Activated B cell treated with CpG ODN at 0.5 μM for 24 hours (primary cell): Measurements from ENCODE around the gene SIGLEC11. TPM values are rescaled to one million over a fixed set of nuclear protein-coding genes. Genes with fewer than 3 reads are reported as not detected.

ENCODE experiments used
- ATAC-seq: fragments of 200-7000 bp; cut with Tn5 transposase; one replicate; pipeline ENCODE4 v1.10.0; 2021; ENCODE audit warnings: low read depth, mild to moderate bottlenecking, moderate library complexity
- CTCF ChIA-PET: fragments of 350-600 bp; sonication (Branson Sonifier 250); formaldehyde crosslinking; loops from one replicate; lab custom pipeline; 2021; ENCODE audit warnings: antibody characterized with exemption; lab: Charles Lee
- POLR2A ChIA-PET: fragments of 350-600 bp; sonication (Branson Sonifier 250); formaldehyde crosslinking; loops from one replicate; lab custom pipeline; 2021; ENCODE audit warnings: antibody characterized with exemption; lab: Charles Lee
- DNase-seq: peaks from one replicate; pipeline ENCODE4 v3.0.0; 2022
- H3K27ac Mint-ChIP-seq: one replicate; pipeline ENCODE4 v1.8.0; 2020; ENCODE audit warnings: mixed read lengths
- H3K27me3 Mint-ChIP-seq: one replicate; pipeline ENCODE4 v1.8.0; 2021; ENCODE audit warnings: mixed read lengths
- H3K36me3 Mint-ChIP-seq: one replicate; pipeline ENCODE4 v1.8.0; 2021; ENCODE audit warnings: low read depth, mixed read lengths
- H3K4me1 Mint-ChIP-seq: one replicate; pipeline ENCODE4 v1.8.0; 2021; ENCODE audit warnings: mixed read lengths
- H3K4me3 Mint-ChIP-seq: one replicate; pipeline ENCODE4 v1.8.0; 2020; ENCODE audit warnings: mild to moderate bottlenecking, mixed read lengths
- H3K9me3 Mint-ChIP-seq: one replicate; pipeline ENCODE4 v1.8.0; 2020; ENCODE audit warnings: mixed read lengths
- CTCF ChIP-seq: fragments of 200-600 bp; IDR thresholded peaks from one replicate; pipeline ENCODE4 v1.8.0; 2022; ENCODE audit warnings: antibody characterized with exemption, mild to moderate bottlenecking
- intact Hi-C: fragments of 100-400 bp; cut with micrococcal nuclease; formaldehyde crosslinking; loops from one replicate; pipeline ENCODE4 v1.15.1; 2024
- total RNA-seq: library from RNA; stranded (reverse); gene quantifications from 2 replicates; pipeline ENCODE4 v1.2.3, GENCODE V29; 2022

The SIGLEC11 gene
- total RNA-seq, 1 donor from 2014 or later, result not detected

- H3K4me1 Mint-ChIP-seq, result peaks cover 2% of the 10 kb centered on the region
- DNase-seq, result peak; percentile 69
- peaks cover 3% of the 10 kb centered on the region for H3K9me3 Mint-ChIP-seq
- peak; percentile 86 for ATAC-seq
- H3K36me3 Mint-ChIP-seq, result peaks cover 71% of the 10 kb centered on the region
- no peaks in the 10 kb centered on the region for H3K27me3 Mint-ChIP-seq
- intact Hi-C loops, result loop anchor here (2.0 kb wide), 1 partner anchor 38 kb away; the partner anchor contains the start of gene VRK3
- H3K4me3 Mint-ChIP-seq, result no peak overlapping the region
- no peak overlapping the region for H3K27ac Mint-ChIP-seq
- ChIA-PET CTCF (no interaction called here), POLR2A (interaction anchor here (0.7 to 1.8 kb wide), 2 partner anchors 58 to 397 kb away, joined by 5 to 8 read pairs; partner anchors contain the start of genes ATF5 and NUP62)
- TF ChIP-seq CTCF, result no peak
Observed at GRCh38 chr19:49987159-49987698, 26.3 kb upstream of the SIGLEC11 start.

- Mint-ChIP-seq H3K9me3 (peaks cover 3% of the 10 kb centered on the region), H3K4me1 (peaks cover 2% of the 10 kb centered on the region), H3K4me3 (no peak overlapping the region), H3K27ac (no peak overlapping the region), H3K36me3 (peaks cover 72% of the 10 kb centered on the region), H3K27me3 (no peaks in the 10 kb centered on the region)
- intact Hi-C loops, result loop anchor here (2.0 kb wide), 1 partner anchor 38 kb away; the partner anchor contains the start of gene VRK3
- TF ChIP-seq CTCF, result no peak
- no peak for DNase-seq
- CTCF ChIA-PET, result no interaction called here
- no peak for ATAC-seq
- POLR2A ChIA-PET, result interaction anchor here (1.8 kb wide), 1 partner anchor 57 kb away, joined by 8 read pairs; the partner anchor contains the start of genes ATF5 and NUP62
Observed at GRCh38 chr19:49986354-49986753, 25.4 kb upstream of the SIGLEC11 start.

DNA sequence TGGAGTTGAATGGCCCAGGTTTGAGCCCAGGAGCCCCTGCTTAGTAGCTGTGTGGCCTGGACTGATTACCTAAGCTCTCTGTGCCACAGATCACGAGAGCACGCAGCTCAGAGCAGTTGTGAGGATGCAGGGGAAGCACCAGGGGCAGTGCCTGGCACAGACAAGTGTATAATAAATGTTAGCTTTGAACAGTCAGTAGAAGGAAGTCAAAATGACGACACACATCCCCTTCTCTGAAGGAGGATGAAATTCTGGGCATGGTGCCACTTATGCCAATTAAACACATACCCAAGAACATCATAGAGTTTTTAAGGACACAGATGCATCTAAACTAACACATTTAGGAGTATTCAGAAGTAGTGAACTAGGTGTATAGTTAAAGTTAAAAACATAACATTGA, 24.9 kb upstream of the SIGLEC11 start:
- no peak overlapping the region for H3K27ac Mint-ChIP-seq
- H3K36me3 Mint-ChIP-seq, result peaks cover 71% of the 10 kb centered on the region
- H3K4me3 Mint-ChIP-seq, result no peak overlapping the region
- ATAC-seq (no peak), DNase-seq (no peak)
- no peaks in the 10 kb centered on the region for H3K27me3 Mint-ChIP-seq
- POLR2A ChIA-PET, result no interaction called here
- TF ChIP-seq CTCF, result no peak
- peaks cover 2% of the 10 kb centered on the region for H3K4me1 Mint-ChIP-seq
- intact Hi-C loops, result loop anchor here (2.0 kb wide), 1 partner anchor 39 kb away; the partner anchor contains the start of gene VRK3
- CTCF ChIA-PET, result no interaction called here
- H3K9me3 Mint-ChIP-seq, result peaks cover 3% of the 10 kb centered on the region

DNA sequence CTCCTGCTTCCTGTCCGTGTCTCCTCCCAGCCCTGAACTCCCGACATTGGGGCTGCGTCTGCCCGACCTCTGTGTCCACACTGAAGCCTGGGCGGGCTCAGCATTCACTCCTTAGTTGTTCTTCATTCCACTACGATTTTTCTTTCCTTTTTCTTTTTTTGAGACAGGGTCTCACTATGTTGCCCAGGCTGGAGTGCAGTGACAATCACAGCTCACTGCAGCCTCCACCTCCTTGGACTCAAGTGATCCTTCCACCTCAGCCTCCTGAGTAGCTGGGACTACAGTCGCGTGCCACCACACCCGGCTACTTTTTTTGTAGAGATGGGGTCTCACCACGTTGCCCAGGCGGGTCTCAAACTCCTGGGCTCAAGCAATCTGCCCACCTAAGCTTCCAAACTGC, 23.5 kb upstream of the SIGLEC11 start:
- Mint-ChIP-seq H3K9me3 (peaks cover 3% of the 10 kb centered on the region), H3K36me3 (peaks cover 69% of the 10 kb centered on the region), H3K4me3 (no peak overlapping the region), H3K4me1 (peaks cover 2% of the 10 kb centered on the region), H3K27ac (peak overlapping the region; percentile 41), H3K27me3 (no peaks in the 10 kb centered on the region)
- ATAC-seq (no peak), DNase-seq (no peak)
- ChIA-PET CTCF (interaction anchor here (1.2 kb wide), 1 partner anchor 47 kb away, joined by 4 read pairs; no protein-coding TSS in a partner anchor), POLR2A (interaction anchor here (0.6 to 1.7 kb wide), 3 partner anchors 51 to 205 kb away, joined by 3 to 5 read pairs (median 3); no protein-coding TSS in a partner anchor)
- TF ChIP-seq CTCF, result no peak
- intact Hi-C loops, result no loop called here

- intact Hi-C loops, result loop anchor here (1.0 to 2.0 kb wide), 4 partner anchors 46 to 303 kb away; partner anchors contain the start of genes AKT1S1 and TBC1D17
- peaks cover 2% of the 10 kb centered on the region for H3K4me1 Mint-ChIP-seq
- POLR2A ChIA-PET, result interaction anchor here (1.7 kb wide), 1 partner anchor 66 kb away, joined by 3 read pairs; no protein-coding TSS in a partner anchor
- no peaks in the 10 kb centered on the region for H3K27me3 Mint-ChIP-seq
- CTCF ChIA-PET, result interaction anchor here (1.0 kb wide), 1 partner anchor 46 kb away, joined by 6 read pairs; no protein-coding TSS in a partner anchor
- ATAC-seq (peak; percentile 74), DNase-seq (peak; percentile 66)
- peak; percentile 63 for TF ChIP-seq CTCF
- H3K9me3 Mint-ChIP-seq, result peaks cover 3% of the 10 kb centered on the region
- H3K36me3 Mint-ChIP-seq, result peaks cover 65% of the 10 kb centered on the region
- no peak overlapping the region for H3K27ac Mint-ChIP-seq
- no peak overlapping the region for H3K4me3 Mint-ChIP-seq
Observed at GRCh38 chr19:49983645-49984229, 22.8 kb upstream of the SIGLEC11 start.
